Lung (tissue), 12 donors: ENCODE measurements around the gene SLC2A4. TPM values are rescaled to one million over a fixed set of nuclear protein-coding genes. Genes with fewer than 3 reads are reported as not detected.
A peak's percentile ranks its signal among the peaks of the same experiment; 100 is the strongest.

Experiments used
- ATAC-seq: fragments of 200-7000 bp; cut with Tn5 transposase; one replicate; pipeline ENCODE4 v1.9.1; 2020; ENCODE audit warnings: moderate number of reproducible peaks; ENCODE audit not compliant: insufficient read depth, low FRiP score
- DNase-seq, 3 donors: peaks; one replicate each; pipeline ENCODE4 v3.0.0-alpha.2; 2013 to 2017
- H3K27ac ChIP-seq, 2 donors: one replicate each; pipeline ENCODE4 v1.5.1; 2013; ENCODE audit warnings: mild to moderate bottlenecking in 2 of 2, moderate library complexity in 2 of 2, control low read depth in 1 of 2, inconsistent platforms in 1 of 2, low read depth in 1 of 2, low read length in 1 of 2
- H3K27me3 ChIP-seq, 3 donors: one replicate each; pipeline ENCODE4 v1.5.1; 2013; ENCODE audit warnings: low read length in 2 of 3; ENCODE audit not compliant: control insufficient read depth in 3 of 3, insufficient read depth in 3 of 3
- H3K36me3 ChIP-seq, 4 donors: one replicate each; pipeline ENCODE4 v1.5.1; 2013; ENCODE audit warnings: low read length in 4 of 4, mild to moderate bottlenecking in 1 of 4, moderate library complexity in 1 of 4; ENCODE audit not compliant: control insufficient read depth in 4 of 4, insufficient read depth in 4 of 4
- H3K4me1 ChIP-seq, 5 donors: one replicate each; pipeline ENCODE4 v1.5.1; 2013; ENCODE audit warnings: low read length in 5 of 5, mild to moderate bottlenecking in 2 of 5, moderate library complexity in 1 of 5; ENCODE audit not compliant: control insufficient read depth in 5 of 5, insufficient read depth in 5 of 5
- H3K4me3 ChIP-seq: one replicate; pipeline ENCODE4 v1.5.1; 2013; ENCODE audit warnings: mild to moderate bottlenecking, control low read depth, moderate library complexity
- H3K9ac ChIP-seq, 2 donors: one replicate each; pipeline ENCODE4 v1.5.1; 2013; ENCODE audit warnings: low read length in 2 of 2, control low read depth in 1 of 2; ENCODE audit not compliant: insufficient read depth in 1 of 2
- H3K9me3 ChIP-seq, 4 donors: one replicate each; pipeline ENCODE4 v1.5.1; 2013; ENCODE audit warnings: low read length in 3 of 4, mild to moderate bottlenecking in 1 of 4, moderate library complexity in 1 of 4; ENCODE audit not compliant: control insufficient read depth in 4 of 4, insufficient read depth in 3 of 4
- WGBS, 2 donors: extraction: QIAGEN DNeasy Blood & Tissue Kit; methylation state at CpG; one replicate each; pipeline ENCODE4 v1.1.7; 2013; 5-methylcytosine and 5-hydroxymethylcytosine counted together
- polyA plus RNA-seq, 2 donors: library from polyadenylated mRNA; stranded (reverse); fragments of 200-250 nt; gene quantifications; one replicate each; pipeline ENCODE4 v1.2.1, GENCODE V29; 2013
- total RNA-seq, 2 donors: library from RNA; depleted of rRNA in 1 of 2; stranded (reverse); fragments of >200 nt in 1 of 2; gene quantifications; one replicate each; pipeline ENCODE4 v1.2.1, GENCODE V29; 2014 to 2021
- TF ChIP-seq, protein P1 (sequence below): IDR thresholded peaks from 2 replicates; pipeline ENCODE4 v1.5.1; 2012; ENCODE audit warnings: mild to moderate bottlenecking; ENCODE audit errors: control extremely low read depth, extremely low read depth
- donor health status: control.
- donor health status: control.
- donor health status: Bipolar disorder and iron deficiency.
- donor health status: healthy.
- donor health status: DM: yes; HTN: yes; CAD: no.

Gene SLC2A4
- total and polyA plus RNA-seq, 4 donors: 1.1 to 2.0 (median 1.2) TPM

DNA sequence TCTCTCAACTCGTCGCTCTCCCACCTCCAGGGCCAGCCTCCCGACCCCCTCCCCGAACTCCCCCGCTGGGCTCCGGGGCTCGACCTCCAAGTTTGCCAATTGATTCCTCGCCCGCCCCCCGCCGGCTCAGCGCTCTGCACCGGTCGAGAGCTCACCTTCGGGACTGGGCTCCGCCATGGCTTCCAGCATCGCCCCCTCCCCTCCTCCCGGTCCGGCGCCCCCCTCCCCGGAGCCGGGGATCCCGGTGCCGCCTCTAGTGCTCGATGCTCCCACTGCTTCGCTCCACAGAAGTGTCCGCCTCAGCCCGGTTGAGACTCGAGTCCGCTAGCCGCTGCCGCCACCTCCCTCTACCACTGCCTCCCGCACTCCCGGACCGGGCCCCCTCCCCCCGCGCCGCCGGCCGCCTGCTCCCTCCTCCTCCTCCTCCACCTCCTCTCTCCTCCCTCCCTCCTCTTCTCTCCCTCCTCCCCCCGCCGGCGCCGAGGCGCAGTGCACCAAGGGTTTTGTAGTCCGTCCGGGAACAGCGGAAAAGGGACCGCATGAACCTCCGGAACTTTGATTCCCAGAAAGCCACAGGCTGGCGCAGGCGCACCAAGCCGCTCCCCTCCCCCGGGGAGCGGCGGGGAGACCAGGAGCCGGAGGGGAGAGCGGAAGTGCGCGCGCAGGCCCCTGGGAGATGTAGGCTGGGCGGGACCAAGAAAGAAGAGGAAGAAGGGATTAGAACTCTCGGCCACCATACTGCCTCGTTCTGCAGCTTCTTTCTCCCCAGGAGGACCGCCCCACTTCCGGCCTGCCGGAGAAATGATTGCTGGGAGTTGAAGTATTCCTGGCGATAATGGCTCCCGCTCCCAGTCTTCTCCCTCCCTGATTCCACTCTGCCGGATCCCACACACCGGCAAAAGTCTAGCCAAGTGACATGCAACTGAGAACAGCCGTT, 42.2 kb upstream of the SLC2A4 start, which contains the start of gene PHF23:
Gene PHF23 (minus strand): TSS at position 367 of the 937 bp plus-strand sequence. CDS start 178 bp downstream, at position 189.
- 1% methylated on average over 66 to 72 of the region's 72 CpGs for WGBS, 2 donors
- peaks cover 4 to 40% (median 14%) of the 10 kb centered on the region in 5 donors for H3K4me1 ChIP-seq

DNA sequence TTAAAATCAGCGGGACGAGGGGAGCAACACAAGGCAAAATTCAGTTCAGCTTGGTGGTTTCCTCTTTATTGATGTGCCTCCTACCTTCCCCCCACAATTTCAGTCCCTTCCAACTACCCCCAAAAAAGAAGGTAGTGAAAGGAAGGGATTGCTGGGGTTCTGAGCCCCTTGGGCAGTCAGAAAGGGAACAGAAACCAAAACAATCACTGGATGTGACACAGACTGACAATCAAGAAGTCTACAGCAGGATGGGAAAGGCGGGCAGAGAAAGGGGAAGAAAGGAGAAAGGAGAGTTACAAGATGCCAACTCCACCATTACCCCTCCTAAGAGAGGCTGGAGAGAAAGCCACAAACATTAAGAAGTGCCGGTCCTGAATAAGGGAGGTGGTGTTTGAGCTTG, 41.1 kb upstream of the SLC2A4 start:
- Histone ChIP-seq H3K36me3 (peaks cover 6 to 33% (median 27%) of the 10 kb centered on the region in 4 donors), H3K4me1 (peaks cover 4 to 34% (median 14%) of the 10 kb centered on the region in 5 donors), H3K9me3 (no peaks in the 10 kb centered on the region), H3K27ac (peak overlapping the region in 1 of 2 donors; percentile 51), H3K27me3 (no peaks in the 10 kb centered on the region), H3K9ac (peak overlapping the region in 1 of 2 donors; percentile 29), H3K4me3 (no peak overlapping the region)
- 44 to 57% methylated on average over 4 of the region's 4 CpGs for WGBS, 2 donors
- ATAC-seq (no peak), DNase-seq (no peak)
- TF ChIP-seq, protein P1, sequence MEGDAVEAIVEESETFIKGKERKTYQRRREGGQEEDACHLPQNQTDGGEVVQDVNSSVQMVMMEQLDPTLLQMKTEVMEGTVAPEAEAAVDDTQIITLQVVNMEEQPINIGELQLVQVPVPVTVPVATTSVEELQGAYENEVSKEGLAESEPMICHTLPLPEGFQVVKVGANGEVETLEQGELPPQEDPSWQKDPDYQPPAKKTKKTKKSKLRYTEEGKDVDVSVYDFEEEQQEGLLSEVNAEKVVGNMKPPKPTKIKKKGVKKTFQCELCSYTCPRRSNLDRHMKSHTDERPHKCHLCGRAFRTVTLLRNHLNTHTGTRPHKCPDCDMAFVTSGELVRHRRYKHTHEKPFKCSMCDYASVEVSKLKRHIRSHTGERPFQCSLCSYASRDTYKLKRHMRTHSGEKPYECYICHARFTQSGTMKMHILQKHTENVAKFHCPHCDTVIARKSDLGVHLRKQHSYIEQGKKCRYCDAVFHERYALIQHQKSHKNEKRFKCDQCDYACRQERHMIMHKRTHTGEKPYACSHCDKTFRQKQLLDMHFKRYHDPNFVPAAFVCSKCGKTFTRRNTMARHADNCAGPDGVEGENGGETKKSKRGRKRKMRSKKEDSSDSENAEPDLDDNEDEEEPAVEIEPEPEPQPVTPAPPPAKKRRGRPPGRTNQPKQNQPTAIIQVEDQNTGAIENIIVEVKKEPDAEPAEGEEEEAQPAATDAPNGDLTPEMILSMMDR: no peak

More for the DNA sequence above, 42.2 kb upstream of the SLC2A4 start, which contains the start of gene PHF23:
- DNase-seq (peak; percentile 100), ATAC-seq (peak; percentile 66)
- TF ChIP-seq, protein P1: no peak
- H3K4me3 ChIP-seq: peak within 1 kb of the TSS; percentile 92
- H3K9ac ChIP-seq: peak within 1 kb of the TSS; percentile 29 to 49
- peak within 1 kb of the TSS; percentile 87 to 88 for H3K27ac ChIP-seq
- H3K36me3 ChIP-seq: peaks cover 6 to 32% (median 27%) of the 10 kb centered on the region in 4 donors
- H3K9me3 ChIP-seq: no peaks in the 10 kb centered on the region
- no peaks in the 10 kb centered on the region for H3K27me3 ChIP-seq

DNA sequence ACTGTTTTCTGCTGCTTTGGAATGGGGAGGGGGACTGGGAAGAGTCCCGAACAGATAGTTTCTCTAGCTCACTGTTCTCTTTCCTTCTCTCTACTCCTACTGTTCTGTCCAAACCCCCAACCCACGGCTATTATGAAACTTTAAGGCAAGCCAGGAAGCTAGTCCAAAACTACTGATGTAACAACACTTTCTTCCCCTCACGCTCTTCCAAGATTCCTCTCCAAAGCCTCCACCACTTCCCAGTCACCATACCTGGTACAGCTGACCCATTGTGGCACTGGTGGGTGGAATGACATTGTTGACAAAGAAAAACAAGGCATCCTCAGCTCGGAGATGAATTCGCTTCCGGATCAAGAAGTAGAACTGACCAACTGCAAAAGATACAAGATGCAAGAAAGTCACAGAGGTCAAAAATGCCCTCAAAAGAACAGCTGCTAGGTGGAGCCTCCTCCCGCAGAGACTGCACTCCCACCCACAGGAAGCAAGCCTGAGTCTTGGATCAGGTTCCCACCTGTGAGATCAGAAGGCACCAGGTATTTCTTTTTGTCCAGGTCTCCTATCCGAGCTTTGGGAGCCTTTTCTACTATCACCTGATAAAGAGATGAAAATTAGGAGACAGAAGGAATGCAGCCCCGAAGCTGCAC, 40.3 kb upstream of the SLC2A4 start:
- DNase-seq (no peak), ATAC-seq (no peak)
- Histone ChIP-seq H3K36me3 (peaks cover 6 to 33% (median 26%) of the 10 kb centered on the region in 4 donors), H3K9ac (peak overlapping the region; percentile 91 to 94), H3K9me3 (no peaks in the 10 kb centered on the region), H3K27ac (peak overlapping the region; percentile 94 to 97), H3K4me1 (peaks cover 4 to 34% (median 14%) of the 10 kb centered on the region in 5 donors), H3K27me3 (no peaks in the 10 kb centered on the region), H3K4me3 (peak overlapping the region; percentile 83)
- TF ChIP-seq, protein P1: no peak
- 28 to 35% methylated on average over 9 of the region's 9 CpGs for WGBS, 2 donors
